SK-N-SH (cell line): ENCODE measurements around the gene APOBEC2. TPM values are rescaled to one million over a fixed set of nuclear protein-coding genes. Genes with fewer than 3 reads are reported as not detected.

Experiments used
- CTCF ChIA-PET: fragments of 300-600, 350-600 bp; formaldehyde crosslinking; extraction: SDS; loops from one replicate; lab custom pipeline; 2021; lab: Yijun Ruan, JAX
- POLR2A ChIA-PET: fragments of 350-600 bp; sonication (Branson Sonifier 250); formaldehyde crosslinking; extraction: SDS; loops from one replicate; lab custom pipeline; 2020; ENCODE audit warnings: antibody characterized with exemption, inconsistent platforms; lab: Yijun Ruan, JAX
- DNase-seq: peaks from one replicate; pipeline ENCODE4 v3.0.0; 2012
- H2AFZ ChIP-seq: fragments of 200-600 bp; sonication (generic); 2 replicates; pipeline ENCODE4 v1.8.1; 2016; ENCODE audit warnings: antibody characterized with exemption, mild to moderate bottlenecking, low read depth
- H3F3A ChIP-seq: fragments of 200-600 bp; sonication (generic); replicated peaks from 2 replicates; pipeline ENCODE3; 2016; ENCODE audit warnings: antibody characterized with exemption, mild to moderate bottlenecking; ENCODE audit not compliant: insufficient read depth
- H3K27ac ChIP-seq, 2 experiments: fragments of 200-500 bp in 1 of 2; fragments of 200-600 bp in 1 of 2; sonication (Bioruptor generic) in 1 of 2; sonication (generic), shearing (Covaris generic) in 1 of 2; 2 replicates each; pipeline versions ENCODE4 v1.5.1 to v1.6.1; 2014 to 2016; ENCODE audit warnings: low read depth in 2 of 2, inconsistent platforms in 1 of 2, low read length in 1 of 2, mild to moderate bottlenecking in 1 of 2, mixed read lengths in 1 of 2
- H3K27me3 ChIP-seq: fragments of 200-600 bp; sonication (generic), shearing (Covaris generic); 2 replicates; pipeline ENCODE4 v1.6.1; 2016; ENCODE audit warnings: mixed run types; ENCODE audit not compliant: insufficient read depth
- H3K36me3 ChIP-seq, 2 experiments: fragments of 200-500 bp in 1 of 2; fragments of 200-600 bp in 1 of 2; sonication (Bioruptor generic) in 1 of 2; sonication (generic) in 1 of 2; replicated peaks in 1 of 2; 2 replicates each; pipeline versions ENCODE3 to v1.5.1; 2014 to 2016; ENCODE audit warnings: low read length in 1 of 2, mild to moderate bottlenecking in 1 of 2; ENCODE audit not compliant: insufficient read depth in 2 of 2, control insufficient read depth in 1 of 2
- H3K4me1 ChIP-seq, 2 experiments: fragments of 200-500 bp in 1 of 2; fragments of 200-600 bp in 1 of 2; sonication (Bioruptor generic) in 1 of 2; sonication (generic), shearing (Covaris generic) in 1 of 2; 2 replicates each; pipeline versions ENCODE4 v1.5.1 to v1.6.1; 2014 to 2016; ENCODE audit warnings: low read depth in 1 of 2, low read length in 1 of 2, mixed run types in 1 of 2; ENCODE audit not compliant: insufficient read depth in 2 of 2, control insufficient read depth in 1 of 2
- H3K4me2 ChIP-seq: fragments of 200-600 bp; sonication (generic), shearing (Covaris generic); 2 replicates; pipeline ENCODE4 v1.6.1; 2017; ENCODE audit warnings: mixed run types
- H3K4me3 ChIP-seq, 2 experiments: fragments of 200-500 bp in 1 of 2; fragments of 200-600 bp in 1 of 2; sonication (Bioruptor generic) in 1 of 2; sonication (generic), shearing (Covaris generic) in 1 of 2; 2 replicates each; pipeline versions ENCODE4 v1.5.1 to v1.8.1; 2014 to 2016; ENCODE audit warnings: low read depth in 2 of 2, inconsistent platforms in 1 of 2, low read length in 1 of 2, mild to moderate bottlenecking in 1 of 2, mixed read lengths in 1 of 2, moderate library complexity in 1 of 2
- H3K79me2 ChIP-seq: fragments of 200-600 bp; sonication (generic); 2 replicates; pipeline ENCODE4 v1.8.1; 2017; ENCODE audit warnings: mild to moderate bottlenecking; ENCODE audit not compliant: insufficient read depth
- H3K9ac ChIP-seq: fragments of 200-600 bp; sonication (generic); 2 replicates; pipeline ENCODE4 v1.6.1; 2017; ENCODE audit warnings: mixed run types
- H3K9me2 ChIP-seq: fragments of 200-600 bp; sonication (generic); 2 replicates; pipeline ENCODE4 v1.6.1; 2017; ENCODE audit warnings: mixed run types
- H3K9me3 ChIP-seq: fragments of 200-600 bp; sonication (generic); 2 replicates; pipeline ENCODE4 v1.6.1; 2017; ENCODE audit warnings: mixed run types, mild to moderate bottlenecking, moderate library complexity
- H4K20me1 ChIP-seq: fragments of 200-600 bp; sonication (generic); 2 replicates; pipeline ENCODE4 v1.6.1; 2017; ENCODE audit warnings: mild to moderate bottlenecking, mixed run types; ENCODE audit not compliant: insufficient read depth
- ELF1 ChIP-seq: IDR thresholded peaks from 2 replicates; pipeline ENCODE4 v1.4.0; 2012
- FOXM1 ChIP-seq: IDR thresholded peaks from 2 replicates; pipeline ENCODE4 v1.4.0; 2012; ENCODE audit warnings: low read depth, mild to moderate bottlenecking
- IRF3 ChIP-seq: fragments of 150-350 bp; IDR thresholded peaks from 2 replicates; pipeline ENCODE4 v1.6.1; 2016; ENCODE audit warnings: mild to moderate bottlenecking, low read depth, low read length
- JUND ChIP-seq: IDR thresholded peaks from 2 replicates; pipeline ENCODE4 v1.4.0; 2012
- MAX ChIP-seq: IDR thresholded peaks from 2 replicates; pipeline ENCODE4 v1.4.0; 2012; ENCODE audit warnings: low read depth
- MEF2A ChIP-seq: IDR thresholded peaks from 2 replicates; pipeline ENCODE4 v1.4.0; 2012; ENCODE audit warnings: low read depth, borderline replicate concordance
- RAD21 ChIP-seq: IDR thresholded peaks from 2 replicates; pipeline ENCODE4 v1.6.1; 2012; ENCODE audit warnings: mild to moderate bottlenecking, low read length
- RCOR1 ChIP-seq: fragments of 150-350 bp; IDR thresholded peaks from 2 replicates; pipeline ENCODE4 v1.6.1; 2017; ENCODE audit warnings: antibody characterized with exemption, low read length
- RFX5 ChIP-seq: IDR thresholded peaks from 2 replicates; pipeline ENCODE4 v1.6.1; 2012; ENCODE audit warnings: mild to moderate bottlenecking, improper control_type of control experiment, low read length
- TAF1 ChIP-seq: IDR thresholded peaks from 2 replicates; pipeline ENCODE4 v1.6.1; 2012; ENCODE audit warnings: low read depth, mild to moderate bottlenecking, low read length, moderate library complexity, borderline replicate concordance
- TCF12 ChIP-seq: IDR thresholded peaks from 2 replicates; pipeline ENCODE4 v1.4.0; 2012
- WGBS: methylation state at CpG from one replicate; pipeline ENCODE4 v1.1.6; 2017; ENCODE audit warnings: low lambda C conversion rate; 5-methylcytosine and 5-hydroxymethylcytosine counted together
- polyA plus RNA-seq, 3 experiments: library from polyadenylated mRNA; depleted of rRNA; stranded (reverse); fragments of >200 nt; gene quantifications; 2 replicates each; pipeline ENCODE4 v1.2.3, GENCODE V29; 2012
- TF ChIP-seq, protein P1 (sequence below): fragments of 200-600 bp; sonication (generic); IDR thresholded peaks from 2 replicates; pipeline ENCODE4 v1.6.1; 2017; ENCODE audit warnings: antibody characterized with exemption, mild to moderate bottlenecking, moderate library complexity

The APOBEC2 gene
- polyA plus RNA-seq, 1 of the 3 experiments (the other 2 are of a cell fraction) = not detected

GRCh38 chr6:41037107-41037900 lies 15.7 kb upstream of the APOBEC2 start:
- Histone ChIP-seq H3K27me3 (no peaks in the 10 kb centered on the region), H3K4me3 (no peak overlapping the region), H3K9me2 (no peaks in the 10 kb centered on the region), H3K9ac (no peak overlapping the region), H3K4me2 (no peak overlapping the region), H3K4me1 (no peaks in the 10 kb centered on the region; a peak in 1 of 4 replicates), H3F3A (no peaks in the 10 kb centered on the region), H3K79me2 (no peaks in the 10 kb centered on the region), H2AFZ (no peak overlapping the region), H3K27ac (no peak overlapping the region), H4K20me1 (no peaks in the 10 kb centered on the region), H3K36me3 (no peaks in the 10 kb centered on the region), H3K9me3 (no peaks in the 10 kb centered on the region)
- WGBS = 83% methylated on average over 13 of the region's 13 CpGs
- CTCF ChIA-PET = interaction anchor here (0.9 to 3.0 kb wide), 6 partner anchors 9 to 31 kb away, joined by 4 to 26 read pairs (median 4); no protein-coding TSS in a partner anchor
- POLR2A ChIA-PET = interaction anchor here (0.6 kb wide), 1 partner anchor 1726 kb away, joined by 4 read pairs; no protein-coding TSS in a partner anchor
- TF ChIP-seq TAF1 (no peak), FOXM1 (no peak), MEF2A (no peak), MAX (no peak)
- TF ChIP-seq, protein P1, sequence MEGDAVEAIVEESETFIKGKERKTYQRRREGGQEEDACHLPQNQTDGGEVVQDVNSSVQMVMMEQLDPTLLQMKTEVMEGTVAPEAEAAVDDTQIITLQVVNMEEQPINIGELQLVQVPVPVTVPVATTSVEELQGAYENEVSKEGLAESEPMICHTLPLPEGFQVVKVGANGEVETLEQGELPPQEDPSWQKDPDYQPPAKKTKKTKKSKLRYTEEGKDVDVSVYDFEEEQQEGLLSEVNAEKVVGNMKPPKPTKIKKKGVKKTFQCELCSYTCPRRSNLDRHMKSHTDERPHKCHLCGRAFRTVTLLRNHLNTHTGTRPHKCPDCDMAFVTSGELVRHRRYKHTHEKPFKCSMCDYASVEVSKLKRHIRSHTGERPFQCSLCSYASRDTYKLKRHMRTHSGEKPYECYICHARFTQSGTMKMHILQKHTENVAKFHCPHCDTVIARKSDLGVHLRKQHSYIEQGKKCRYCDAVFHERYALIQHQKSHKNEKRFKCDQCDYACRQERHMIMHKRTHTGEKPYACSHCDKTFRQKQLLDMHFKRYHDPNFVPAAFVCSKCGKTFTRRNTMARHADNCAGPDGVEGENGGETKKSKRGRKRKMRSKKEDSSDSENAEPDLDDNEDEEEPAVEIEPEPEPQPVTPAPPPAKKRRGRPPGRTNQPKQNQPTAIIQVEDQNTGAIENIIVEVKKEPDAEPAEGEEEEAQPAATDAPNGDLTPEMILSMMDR = no peak
- no peak for DNase-seq

DNA sequence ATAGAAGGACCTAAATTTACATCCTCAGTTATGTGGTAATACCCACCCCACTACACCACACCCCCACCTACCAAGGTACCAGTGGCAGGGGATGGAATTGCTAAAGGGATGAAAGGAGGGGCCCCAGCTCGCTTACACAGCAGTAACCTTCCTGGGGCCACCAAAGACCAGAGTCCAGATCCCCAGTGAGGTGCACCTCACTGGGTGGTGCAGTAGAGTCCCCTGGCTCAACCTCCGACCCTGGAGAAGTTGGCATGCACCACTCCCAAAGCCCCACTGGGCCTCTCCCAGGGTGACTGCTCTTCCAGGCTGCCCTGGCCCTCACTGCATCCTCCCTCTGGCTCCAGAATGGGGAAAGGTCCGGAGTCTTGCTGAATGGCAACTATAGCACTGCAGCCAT lies 14.8 kb upstream of the APOBEC2 start:
- Histone ChIP-seq H4K20me1 (no peaks in the 10 kb centered on the region), H3K4me1 (no peaks in the 10 kb centered on the region; a peak in 1 of 4 replicates), H3K9ac (no peak overlapping the region), H3K36me3 (no peaks in the 10 kb centered on the region), H3K9me3 (no peaks in the 10 kb centered on the region), H3K27me3 (no peaks in the 10 kb centered on the region), H3K79me2 (no peaks in the 10 kb centered on the region), H2AFZ (no peak overlapping the region), H3K4me3 (no peak overlapping the region), H3K4me2 (no peak overlapping the region), H3F3A (no peaks in the 10 kb centered on the region), H3K27ac (no peak overlapping the region), H3K9me2 (no peaks in the 10 kb centered on the region)
- POLR2A ChIA-PET = interaction anchor here (0.6 kb wide), 1 partner anchor 1725 kb away, joined by 4 read pairs; no protein-coding TSS in a partner anchor
- CTCF ChIA-PET = interaction anchor here (2.5 to 3.0 kb wide), 2 partner anchors 10 to 11 kb away, joined by 10 to 26 read pairs; no protein-coding TSS in a partner anchor
- WGBS = 17% methylated on average over 1 of the region's 3 CpGs
- DNase-seq = no peak
- TF ChIP-seq RCOR1 = no peak
- TF ChIP-seq TCF12 = no peak
- no peak for TF ChIP-seq RFX5
- TF ChIP-seq JUND = no peak
- TF ChIP-seq RAD21 = no peak
- no peak for TF ChIP-seq ELF1
- TF ChIP-seq IRF3 = no peak
